Stimulated activated CD4-positive, alpha-beta T cell treated with anti-CD3 and anti-CD28 coated beads, Interleukin-12 subunit alpha, Interleukin-12 subunit beta, amount 100 ng/mL, for 4 hours (primary cell): ENCODE measurements around the gene IPPK.

Experiments
- DNase-seq: peaks from one replicate; pipeline ENCODE4 v3.0.0-alpha.2; 2020

Gene IPPK

DNA sequence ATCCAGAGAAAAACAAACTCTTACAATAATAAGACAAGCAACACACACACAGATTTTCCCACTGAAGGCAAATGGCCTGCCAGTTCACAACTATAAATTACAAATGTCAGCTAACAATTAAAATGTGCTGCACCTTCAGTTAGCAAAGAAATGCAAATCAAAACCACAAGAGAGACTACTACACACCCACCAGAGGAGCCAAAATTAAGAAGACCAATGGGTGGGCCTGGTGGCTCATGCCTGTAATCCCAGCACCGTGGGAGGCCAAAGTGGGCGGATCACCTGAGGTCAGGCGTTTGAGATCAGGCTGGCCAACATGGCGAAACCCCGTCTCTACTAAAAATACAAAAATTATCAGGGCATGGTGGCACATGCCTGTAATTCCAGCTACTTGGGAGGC, 15.1 kb upstream of the IPPK start:
- DNase-seq, result no peak

DNA sequence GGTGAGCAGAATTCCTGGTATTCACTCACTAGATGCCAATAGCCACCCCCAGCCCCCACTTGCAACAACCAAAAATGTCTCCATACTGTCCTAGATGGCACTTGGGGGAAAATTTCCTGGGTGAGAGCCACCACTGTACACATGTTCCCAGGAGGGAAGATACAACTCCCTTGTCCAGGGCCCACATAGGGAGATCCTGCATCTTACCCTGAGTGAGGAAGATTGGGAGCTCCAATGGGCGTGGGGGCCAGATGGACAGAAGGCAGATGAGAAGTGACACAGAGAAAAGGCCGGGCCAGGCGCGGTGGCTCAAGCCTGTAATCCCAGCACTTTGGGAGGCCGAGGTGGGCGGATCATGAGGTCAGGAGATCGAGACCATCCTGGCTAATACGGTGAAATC, 12.3 kb upstream of the IPPK start:
- no peak for DNase-seq

DNA sequence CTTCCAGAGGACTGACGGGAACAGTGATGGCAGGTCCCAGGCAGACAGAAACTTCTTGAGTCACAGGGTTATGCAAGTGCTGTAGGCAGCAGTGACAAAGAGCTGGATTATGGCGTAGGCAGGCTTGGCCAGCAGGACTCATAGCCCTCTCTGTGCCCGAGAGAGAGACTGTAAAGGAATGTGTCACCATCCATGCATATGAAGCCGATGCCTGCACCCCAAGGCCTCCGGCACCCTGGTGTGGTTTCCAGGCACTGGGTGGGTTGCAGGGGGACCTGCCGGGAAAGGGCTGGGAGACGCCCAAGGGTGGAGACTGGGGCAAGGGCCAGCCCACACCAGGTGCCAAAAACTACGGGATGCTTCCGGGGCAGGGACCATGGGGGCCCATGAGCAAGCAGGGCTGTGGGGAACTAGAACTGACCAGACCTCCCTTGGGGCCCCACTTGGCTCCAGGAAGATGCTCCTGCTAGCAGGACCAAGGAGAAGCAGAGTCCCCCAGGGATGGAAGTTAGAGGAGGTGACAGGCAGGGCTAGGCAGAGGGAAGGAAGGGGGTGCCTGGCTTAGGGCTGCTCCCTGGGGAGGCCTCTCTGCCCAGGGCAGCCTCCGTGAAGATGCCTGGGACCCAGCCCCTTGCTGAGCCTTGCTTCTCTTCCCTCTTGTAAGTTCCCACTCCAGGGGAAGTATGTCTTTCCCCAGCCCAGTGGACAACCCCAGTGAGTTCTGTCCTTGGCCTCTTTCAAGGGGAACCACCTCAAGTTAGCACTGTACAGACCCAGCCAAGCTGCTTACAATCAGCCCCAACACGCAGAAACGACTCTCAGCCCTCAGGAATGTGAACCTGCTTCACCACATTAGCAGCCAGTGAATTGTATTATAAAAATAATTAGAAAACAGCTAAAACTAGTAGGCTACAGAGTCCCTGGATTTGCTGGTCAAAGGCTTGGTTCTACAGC, 10.5 kb upstream of the IPPK start:
- DNase-seq, result no peak

DNA sequence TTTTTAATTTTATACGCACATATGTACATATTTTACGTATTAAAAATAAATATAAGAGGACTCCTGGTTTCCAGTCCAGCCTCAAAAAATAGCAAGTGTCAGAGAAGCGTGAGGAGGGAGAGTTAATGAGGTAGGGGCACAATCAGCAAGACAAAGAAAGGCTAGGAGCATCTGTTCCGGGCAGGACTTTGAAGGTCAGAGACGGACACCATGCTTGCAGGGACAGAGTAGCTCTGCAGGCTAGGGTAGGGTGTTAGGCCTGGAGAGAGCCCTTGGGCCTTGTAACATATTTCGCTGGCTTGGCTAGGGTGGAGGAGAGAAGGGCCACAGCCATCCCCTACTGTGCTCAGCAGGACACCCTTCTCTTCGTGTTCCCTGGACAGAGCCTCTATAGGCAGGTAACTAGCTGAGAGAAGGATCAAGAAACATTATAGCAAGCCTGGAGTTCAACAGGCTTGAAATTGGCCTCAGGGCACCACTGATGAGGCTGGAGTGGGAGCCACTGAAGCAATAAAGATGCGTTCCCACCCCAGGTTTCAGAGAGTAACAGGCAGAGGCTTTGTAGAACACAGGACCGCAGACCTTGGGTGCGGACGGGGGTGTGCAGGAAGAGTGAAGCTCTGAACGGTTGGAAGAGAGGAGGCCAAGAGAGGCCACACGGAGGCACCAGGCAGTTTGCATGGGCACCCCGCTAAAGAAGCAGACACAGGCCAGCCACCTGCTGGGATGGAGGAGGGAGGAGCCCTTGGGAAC, 9.7 kb upstream of the IPPK start:
- DNase-seq, result no peak

DNA sequence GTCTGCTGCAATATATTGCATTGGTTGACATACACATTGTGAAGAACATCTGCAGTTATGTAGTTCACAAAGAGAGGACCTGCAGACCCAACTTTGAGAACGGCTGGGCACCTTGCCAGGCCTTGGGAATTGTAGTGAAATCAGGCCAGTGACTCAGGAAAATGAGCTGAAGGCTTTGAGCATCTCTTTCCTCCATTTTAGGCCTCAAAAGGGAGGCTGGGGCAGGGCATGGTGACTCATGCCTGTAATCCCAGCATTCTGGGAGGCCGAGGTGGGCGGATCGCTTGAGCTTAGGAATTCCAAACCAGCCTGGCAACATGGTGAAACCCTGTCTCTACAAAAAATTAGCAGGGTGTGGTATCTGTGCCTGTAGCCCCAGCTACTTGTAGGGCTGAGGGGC, 1.4 kb upstream of the IPPK start:
- no peak for DNase-seq

DNA sequence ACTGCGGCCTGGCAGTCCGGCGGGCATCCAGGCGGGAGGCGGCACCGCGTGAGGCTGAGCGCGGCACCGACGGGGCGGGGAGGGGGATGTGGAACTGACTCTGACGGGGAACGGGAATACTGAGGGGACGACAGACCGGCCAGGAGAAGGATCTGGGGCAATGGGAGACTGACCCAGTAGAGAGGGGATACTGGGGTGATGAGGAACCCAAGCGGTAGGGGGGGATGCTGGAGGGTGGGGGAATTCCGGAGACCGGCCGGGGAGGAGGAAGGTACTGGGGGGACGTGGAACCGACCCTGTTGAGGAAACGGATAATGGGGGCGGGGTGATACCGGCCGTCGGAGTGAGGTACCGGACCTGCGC, 423 bp downstream of the IPPK start:
- peak; percentile 37 for DNase-seq

DNA sequence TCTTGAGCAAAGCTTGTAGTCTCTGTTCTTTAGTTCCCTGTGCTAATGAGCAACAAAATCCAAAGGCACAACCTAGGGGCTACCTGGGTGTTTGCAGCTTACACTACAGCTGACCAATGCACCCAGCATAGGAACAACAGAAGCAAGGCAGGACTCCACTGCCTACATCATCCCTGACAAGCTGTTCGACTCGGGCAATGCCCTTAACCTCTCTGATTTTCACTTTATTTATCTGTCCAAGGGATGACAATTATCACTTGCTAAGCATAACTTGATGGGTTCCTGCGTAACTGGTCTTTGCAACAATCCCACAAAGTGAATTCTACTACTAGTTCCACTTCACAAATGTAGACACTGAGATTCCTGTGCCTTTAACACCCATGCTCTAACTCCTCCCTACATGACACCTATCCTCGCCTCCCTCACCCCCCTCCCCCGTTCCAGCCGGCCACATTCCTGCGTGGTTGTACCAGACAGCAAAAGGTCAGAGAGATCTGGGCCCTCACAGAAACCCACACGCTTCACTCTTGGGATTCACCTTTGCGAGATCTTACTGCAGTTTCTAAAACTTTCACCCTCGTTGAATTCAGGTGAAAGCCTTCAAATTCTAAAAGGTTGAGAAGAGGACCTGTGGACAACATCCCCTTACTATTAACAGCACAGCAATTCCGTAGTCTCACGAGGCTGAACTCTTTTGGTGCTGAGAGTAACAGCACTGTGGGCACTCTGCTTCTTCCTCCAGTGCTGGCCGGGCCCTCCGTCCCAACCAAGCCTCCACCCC, 995 bp downstream of the IPPK start:
- peak; percentile 32 for DNase-seq

DNA sequence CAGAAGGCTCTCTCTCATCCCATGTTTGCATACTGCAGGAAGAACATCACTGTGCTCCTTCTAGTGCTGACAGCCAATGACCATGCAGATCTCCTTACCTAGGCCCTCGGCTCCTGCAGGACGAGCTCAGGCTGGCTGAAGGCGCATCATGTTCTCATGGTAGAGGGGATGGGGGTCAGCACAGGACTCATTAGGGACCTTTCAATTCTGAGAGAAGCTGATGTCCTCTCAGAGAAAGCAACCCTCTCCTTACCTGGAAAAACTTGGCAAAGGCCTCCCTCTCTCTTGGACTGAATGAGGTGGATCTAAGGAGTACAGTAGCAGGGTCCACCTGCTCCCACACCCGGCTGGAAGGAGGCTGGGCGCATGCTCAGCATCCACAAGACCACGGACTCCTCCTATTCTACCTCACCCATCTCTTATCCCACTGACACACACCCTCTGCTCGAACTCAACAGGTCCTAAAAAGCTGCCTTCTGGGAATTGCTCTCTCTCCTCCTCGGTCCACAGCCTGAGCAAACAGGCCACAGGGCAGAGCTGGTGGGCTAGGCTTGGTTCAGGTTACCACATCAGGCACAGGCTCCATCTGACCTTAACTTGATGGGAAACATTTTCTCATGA, 2.9 kb downstream of the IPPK start:
- no peak for DNase-seq

DNA sequence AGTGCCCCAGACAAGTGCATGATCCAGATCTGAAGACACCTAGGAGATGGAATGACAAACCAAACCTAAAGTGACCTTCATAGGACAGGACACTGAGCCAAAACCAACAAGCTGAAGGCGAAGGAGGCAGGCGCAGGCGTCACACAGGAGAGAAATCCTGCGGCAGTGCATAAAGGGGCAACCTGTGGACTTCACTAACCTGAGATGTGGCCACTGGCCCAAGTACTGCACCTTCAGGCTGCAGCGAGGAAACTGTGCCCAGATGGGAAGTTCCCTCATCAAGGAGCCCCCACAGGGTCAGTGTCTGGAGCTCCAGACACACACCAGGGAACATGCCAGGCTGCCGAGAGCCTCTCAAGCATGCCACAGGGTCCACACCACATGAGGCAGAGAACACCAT, 3.7 kb downstream of the IPPK start:
- DNase-seq, result no peak

DNA sequence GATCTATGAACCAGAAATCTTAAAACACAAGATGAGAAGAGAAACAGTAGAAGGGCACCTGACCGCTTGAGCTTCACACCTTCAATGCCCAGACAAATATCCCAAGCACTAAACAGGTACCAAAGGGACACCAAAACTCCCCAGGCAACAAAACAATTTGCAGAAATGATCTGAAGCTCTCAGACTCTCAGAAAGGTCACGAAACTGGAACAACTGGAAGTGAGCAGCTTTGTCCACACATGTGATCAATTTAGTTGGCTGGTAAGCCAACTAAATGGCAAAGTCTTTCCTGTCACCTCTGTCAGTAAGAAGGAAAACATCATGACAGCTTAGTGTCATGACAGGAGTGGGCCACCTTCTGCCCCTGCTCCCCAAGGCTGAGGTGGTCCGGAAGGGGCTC, 4.1 kb downstream of the IPPK start:
- DNase-seq, result no peak

DNA sequence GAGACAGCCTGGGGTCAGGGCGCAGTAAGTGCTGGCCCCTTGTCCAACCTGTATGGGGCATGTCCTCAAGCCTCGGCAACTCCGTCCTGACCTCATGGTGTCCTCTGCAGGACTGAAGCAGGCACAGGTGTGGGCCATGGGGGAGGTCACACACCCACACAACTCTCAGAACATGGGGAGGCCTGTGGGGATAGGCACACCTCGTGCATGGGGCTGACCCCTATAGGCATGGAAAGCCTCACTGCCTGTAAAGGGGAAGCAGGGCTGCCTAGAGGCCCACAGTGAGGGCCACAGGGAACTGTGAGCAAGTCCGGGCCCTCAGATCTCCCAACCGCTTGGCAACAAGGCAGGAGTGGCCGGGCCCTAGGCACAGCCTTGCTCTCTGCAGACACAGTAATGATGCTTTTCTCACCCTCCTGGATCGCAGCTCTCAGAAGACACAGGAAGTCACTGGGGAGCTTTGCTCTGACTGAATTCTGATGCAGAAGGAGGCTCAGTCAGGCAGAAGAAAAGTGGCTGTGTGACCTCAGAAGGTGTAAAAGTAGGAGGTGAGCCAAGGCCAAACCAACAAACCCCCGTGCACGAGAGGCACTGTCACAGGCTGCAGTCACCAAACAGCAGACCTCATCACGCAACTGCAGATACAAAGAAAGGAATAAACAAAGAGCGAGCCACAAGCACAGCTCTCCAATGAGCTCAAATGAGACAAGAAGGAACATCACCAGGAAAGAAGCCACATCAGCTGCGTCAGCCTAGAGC, 5.4 kb downstream of the IPPK start:
- no peak for DNase-seq

DNA sequence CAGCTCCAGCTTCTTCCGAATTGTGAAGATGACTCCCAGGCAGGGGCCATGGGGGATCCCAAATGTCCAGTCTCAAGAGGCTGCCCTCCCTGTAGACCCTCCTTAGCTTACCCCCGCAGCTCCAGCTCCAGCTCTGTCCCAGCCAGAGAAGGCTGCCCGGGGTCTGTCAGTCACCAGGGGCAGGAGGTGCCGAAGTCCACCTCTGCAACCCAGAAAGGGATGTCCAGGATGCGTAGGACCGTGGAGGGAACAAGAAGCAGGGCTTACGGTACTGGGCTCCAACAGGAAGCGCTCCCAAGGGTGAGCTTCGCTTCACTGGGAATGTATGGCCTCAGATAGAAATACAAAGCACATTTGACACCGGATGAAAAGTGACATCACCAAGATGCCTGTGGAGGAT, 6.0 kb downstream of the IPPK start:
- DNase-seq, result no peak

DNA sequence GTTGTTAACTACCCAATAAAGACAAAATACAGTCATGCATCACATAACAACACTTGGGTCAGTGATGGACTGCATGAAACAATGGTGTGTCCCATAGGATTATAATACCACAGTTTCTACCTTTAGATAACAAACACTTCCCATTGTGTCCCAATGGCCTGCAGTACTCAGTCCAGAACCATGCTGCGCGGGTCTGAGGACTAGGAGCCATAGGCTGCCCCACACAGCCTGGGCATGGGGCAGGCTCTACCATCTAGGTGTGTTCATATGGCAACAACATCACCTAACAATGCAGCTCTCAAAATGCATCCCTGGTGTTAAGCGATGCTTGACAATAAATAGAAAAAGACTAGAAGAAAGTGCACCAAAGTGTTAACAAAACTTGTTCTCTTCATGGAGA, 6.8 kb downstream of the IPPK start:
- no peak for DNase-seq

DNA sequence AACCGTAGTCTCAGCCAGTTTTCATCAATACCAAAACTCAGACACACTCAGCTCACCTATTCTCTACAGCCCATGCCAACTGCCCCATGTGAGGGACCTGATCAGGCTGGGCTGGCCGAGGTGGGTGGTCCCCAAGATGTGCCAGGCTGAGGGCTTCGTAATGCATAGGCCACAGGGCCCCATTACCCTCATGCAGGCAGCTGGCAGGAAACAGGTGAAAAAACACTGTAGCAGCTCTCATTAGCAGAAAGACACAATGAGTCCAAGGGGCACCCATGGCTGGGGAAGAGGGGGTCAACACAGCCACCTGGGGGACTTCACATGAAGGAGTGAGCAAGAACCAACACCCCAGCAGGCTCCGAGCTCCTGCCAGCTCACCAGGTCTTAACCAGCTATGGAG, 8.2 kb downstream of the IPPK start:
- no peak for DNase-seq

DNA sequence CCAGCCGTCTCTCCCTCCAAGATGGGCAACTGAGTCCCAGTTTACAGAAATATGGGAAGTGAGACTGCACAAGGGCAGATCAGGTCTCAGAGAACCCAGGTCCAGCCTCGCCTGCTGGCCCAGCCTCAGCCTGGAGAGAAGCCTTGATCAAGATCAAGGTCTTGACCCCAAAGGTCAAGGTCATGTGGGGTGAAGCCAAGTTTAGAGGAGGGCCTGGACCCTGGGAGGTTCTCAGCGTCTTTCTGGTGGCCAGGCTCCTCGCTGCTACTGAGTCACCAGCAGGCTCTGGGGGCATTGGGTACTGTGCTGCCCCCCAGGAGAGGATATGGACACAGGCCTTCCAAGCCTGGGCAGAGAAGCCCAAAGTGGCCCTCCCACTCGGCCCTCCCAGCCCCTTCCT, 8.8 kb downstream of the IPPK start:
- DNase-seq, result no peak

DNA sequence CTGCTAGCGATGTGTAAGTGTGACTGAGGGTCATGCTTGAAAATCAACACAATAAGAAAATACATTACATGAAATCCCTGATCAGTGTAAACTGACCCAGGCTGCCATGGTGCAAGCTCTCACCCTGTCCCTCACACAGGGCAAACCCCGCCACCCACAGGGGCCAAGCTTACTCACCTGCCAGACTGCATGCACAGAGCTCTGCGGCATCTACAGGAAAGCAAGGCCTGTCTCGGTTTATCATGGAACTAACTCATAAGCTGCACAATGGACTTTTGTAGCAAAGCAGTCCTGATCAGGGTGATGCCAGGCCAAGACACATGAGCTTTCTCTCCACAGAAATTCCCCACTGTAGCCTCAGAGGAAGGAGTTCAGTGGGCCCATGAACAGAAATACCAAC, 9.7 kb downstream of the IPPK start:
- no peak for DNase-seq

DNA sequence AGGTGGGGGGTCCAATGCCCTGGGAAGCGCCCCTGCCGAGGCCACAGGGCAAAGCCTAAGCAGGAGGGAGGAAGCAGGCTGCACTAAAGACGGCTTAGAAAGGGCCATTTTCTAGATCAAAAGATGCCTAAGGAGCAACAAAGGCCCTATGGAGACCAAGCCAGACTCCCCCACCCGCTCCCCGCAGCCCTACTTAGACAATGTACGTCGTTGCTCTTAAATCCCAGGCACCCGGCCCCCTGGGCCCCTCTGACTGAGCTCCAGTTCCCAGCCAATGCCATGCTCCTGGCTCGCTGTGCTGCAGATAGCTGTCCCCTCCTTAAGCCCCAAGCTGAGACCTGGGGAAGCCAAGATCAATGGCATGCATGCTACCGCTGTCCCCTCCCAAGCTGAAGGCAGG, 10.3 kb downstream of the IPPK start:
- DNase-seq, result no peak

DNA sequence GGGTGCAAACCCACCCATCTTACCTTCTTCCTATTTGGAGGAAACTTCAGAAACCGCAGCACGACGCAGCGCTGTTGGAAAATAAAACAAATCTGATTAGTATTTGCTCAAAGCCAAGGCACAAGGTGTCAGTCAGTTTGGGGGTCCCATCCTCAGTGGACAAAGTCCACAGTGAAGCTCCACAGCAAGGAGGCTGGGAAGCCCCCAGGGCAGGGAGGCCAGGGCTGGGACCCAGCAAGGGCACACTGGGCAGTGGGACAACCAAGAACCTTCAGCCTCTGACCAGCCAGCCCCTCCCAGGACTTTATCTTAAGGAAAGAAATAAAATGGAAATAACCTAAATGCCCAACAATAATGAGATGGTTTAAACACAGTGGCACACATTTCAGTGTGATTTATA, 11.3 kb downstream of the IPPK start:
- no peak for DNase-seq

DNA sequence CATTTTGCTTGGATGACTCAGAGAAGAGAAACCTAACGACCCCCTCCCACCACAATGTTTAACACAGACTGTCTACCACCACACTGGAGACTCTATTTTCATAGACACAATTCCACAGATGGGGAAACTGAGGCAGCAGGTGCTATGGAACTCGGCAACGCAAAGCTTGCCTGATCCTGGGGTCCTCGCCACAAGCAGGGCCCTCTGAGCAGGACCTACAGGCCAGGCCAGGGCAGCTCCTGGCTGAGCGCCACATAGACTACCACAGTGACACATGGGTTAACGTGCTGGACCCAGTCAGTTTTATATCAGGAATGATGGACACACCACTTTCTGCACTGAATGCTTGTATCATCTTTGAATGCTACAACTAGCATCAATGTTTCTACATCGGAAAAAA, 11.8 kb downstream of the IPPK start:
- DNase-seq, result no peak

DNA sequence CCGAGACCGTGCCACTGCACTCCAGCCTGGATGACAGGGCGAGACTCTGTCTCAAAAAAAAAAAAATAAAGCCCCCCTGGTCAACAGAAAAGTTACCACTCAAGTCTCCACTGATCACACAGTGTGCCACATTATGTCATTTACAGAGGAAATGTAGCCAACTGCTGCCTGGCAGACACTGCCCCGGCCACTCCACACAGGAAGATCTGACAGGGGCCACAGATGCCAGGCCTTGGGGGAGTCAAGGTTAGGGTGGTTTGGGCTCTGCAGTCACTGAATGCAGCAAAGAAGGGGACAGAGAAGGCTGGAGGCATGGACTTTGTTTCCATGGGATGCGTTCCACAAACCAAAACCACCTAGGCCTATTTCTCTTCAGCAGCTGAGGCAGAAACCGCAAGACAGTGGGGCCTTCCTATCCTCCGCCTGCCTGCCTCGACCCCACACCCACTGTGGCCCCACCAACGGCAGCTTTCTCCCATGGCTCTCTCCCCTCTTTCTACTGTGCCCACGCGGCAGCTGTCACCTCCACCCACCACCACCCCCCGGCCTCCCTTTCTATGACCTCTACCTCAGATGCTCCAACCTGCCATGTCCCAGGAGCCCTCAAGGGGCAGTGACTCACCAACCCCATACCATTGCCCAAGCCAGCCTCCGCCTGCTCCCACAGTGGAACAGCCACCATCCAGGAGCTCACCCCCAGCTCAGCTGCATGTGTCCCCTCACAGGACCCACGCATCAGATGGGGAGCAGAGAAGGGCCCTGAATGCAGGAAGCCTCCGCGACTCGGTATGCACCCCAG, 12.4 kb downstream of the IPPK start:
- DNase-seq, result no peak

DNA sequence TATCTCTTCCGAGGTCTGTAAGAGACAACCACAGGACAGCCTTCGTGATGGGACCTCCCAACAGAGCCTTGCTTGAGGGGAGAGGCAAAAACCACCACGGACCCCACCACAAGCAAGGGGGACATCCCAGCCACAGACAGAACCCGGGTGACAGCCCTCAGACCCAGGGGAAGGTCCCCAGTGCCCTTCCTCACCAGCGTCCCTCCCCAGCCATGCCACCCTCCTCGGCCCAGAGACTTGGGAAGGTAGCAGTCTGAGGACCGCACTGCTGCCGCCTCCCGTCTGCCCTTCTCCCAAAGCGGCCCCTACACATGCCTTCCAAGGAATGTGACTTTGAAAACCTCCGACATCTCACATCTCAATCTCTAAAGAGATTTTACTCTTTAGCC, 13.4 kb downstream of the IPPK start:
- DNase-seq, result no peak
